ENCODE measurements around the gene ARMC6.

GRCh38 chr19:19043881-19044280 lies 10.5 kb downstream of the ARMC6 start:
- TF ChIP-seq POLR2AphosphoS5 (IDR thresholded peaks at IDR 0.05), result no peak
- TF ChIP-seq CTCF (IDR thresholded peaks at IDR 0.05), result no peak
- no peak for TF ChIP-seq EP300 (IDR thresholded peaks at IDR 0.05)
- TF ChIP-seq POLR2A (IDR thresholded peaks at IDR 0.05), result no peak

Measured in sigmoid colon (tissue), 4 donors.